Neural cell (in vitro differentiated cells): Measurements from ENCODE around the gene CNOT4. TPM values are rescaled to one million over a fixed set of nuclear protein-coding genes. Genes with fewer than 3 reads are reported as not detected.

ENCODE experiments used
- H2AFZ ChIP-seq: fragments of 200-600, 300-800 bp; sonication (generic), shearing (Covaris generic); 2 replicates; pipeline ENCODE4 v1.6.0; 2014; ENCODE audit warnings: low read depth, mild to moderate bottlenecking, antibody characterized with exemption, low read length, moderate library complexity
- H3F3A ChIP-seq: fragments of 200-600 bp; shearing (Covaris generic); 2 replicates; pipeline ENCODE4 v1.6.1; 2016; ENCODE audit warnings: mild to moderate bottlenecking, moderate library complexity, mixed read lengths, antibody characterized with exemption, low read length; ENCODE audit not compliant: insufficient read depth, poor library complexity, severe bottlenecking
- H3K27ac ChIP-seq: fragments of 200-600, 300-800 bp; sonication (generic), shearing (Covaris generic); 2 replicates; pipeline ENCODE4 v1.5.1; 2014; ENCODE audit warnings: mild to moderate bottlenecking, low read length, moderate library complexity
- H3K27me3 ChIP-seq: fragments of 300-800, 200-600 bp; sonication (generic), shearing (Covaris generic); 2 replicates; pipeline ENCODE4 v1.6.0; 2014; ENCODE audit warnings: mild to moderate bottlenecking, low read depth, low read length, moderate library complexity; ENCODE audit not compliant: insufficient read depth
- H3K36me3 ChIP-seq: fragments of 300-800, 200-600 bp; sonication (generic), shearing (Covaris generic); 2 replicates; pipeline ENCODE4 v1.5.1; 2014; ENCODE audit warnings: mild to moderate bottlenecking, antibody characterized with exemption, low read length, moderate library complexity; ENCODE audit not compliant: insufficient read depth
- H3K4me2 ChIP-seq: fragments of 300-800, 200-600 bp; sonication (generic), shearing (Covaris generic); 2 replicates; pipeline ENCODE4 v1.6.0; 2014; ENCODE audit warnings: mild to moderate bottlenecking, low read length
- H3K4me3 ChIP-seq: fragments of 300-800, 200-600 bp; sonication (generic), shearing (Covaris generic); 2 replicates; pipeline ENCODE4 v1.5.1; 2014; ENCODE audit warnings: mild to moderate bottlenecking, low read length, moderate library complexity
- H3K79me2 ChIP-seq: fragments of 200-600 bp; shearing (Covaris generic); replicated peaks from 2 replicates; pipeline ENCODE4 v1.6.0; 2014; ENCODE audit warnings: mild to moderate bottlenecking, low read length, moderate library complexity; ENCODE audit not compliant: insufficient read depth
- H3K9ac ChIP-seq: fragments of 300-800, 200-600 bp; sonication (generic), shearing (Covaris generic); 2 replicates; pipeline ENCODE4 v1.6.1; 2016; ENCODE audit warnings: mild to moderate bottlenecking, low read length, mixed read lengths
- H3K9me2 ChIP-seq: fragments of 200-600 bp; shearing (Covaris generic); 2 replicates; pipeline ENCODE4 v1.6.1; 2016; ENCODE audit warnings: mild to moderate bottlenecking, low read length, mixed read lengths; ENCODE audit not compliant: insufficient read depth
- H3K9me3 ChIP-seq: fragments of 200-600, 300-800 bp; sonication (generic), shearing (Covaris generic); 2 replicates; pipeline ENCODE4 v1.6.1; 2016; ENCODE audit warnings: mild to moderate bottlenecking, mixed run types, low read length, moderate library complexity, mixed read lengths
- H4K20me1 ChIP-seq: fragments of 200-600 bp; shearing (Covaris generic); 2 replicates; pipeline ENCODE4 v1.6.1; 2016; ENCODE audit warnings: mild to moderate bottlenecking, mixed run types; ENCODE audit not compliant: insufficient read depth
- EP300 ChIP-seq: fragments of 450-650 bp; conservative IDR thresholded peaks from 2 replicates; pipeline ENCODE4 v1.6.1; 2014; ENCODE audit warnings: antibody characterized with exemption, mild to moderate bottlenecking, moderate library complexity; ENCODE audit not compliant: poor library complexity, severe bottlenecking
- EZH2 ChIP-seq: fragments of 200-600, 300-800 bp; shearing (Covaris generic), sonication (generic); IDR thresholded peaks from 2 replicates; pipeline ENCODE4 v1.6.1; 2014; ENCODE audit warnings: antibody characterized with exemption, low read length, borderline replicate concordance, mild to moderate bottlenecking; ENCODE audit not compliant: insufficient read depth, poor library complexity, severe bottlenecking
- MXI1 ChIP-seq: fragments of 450-650 bp; conservative IDR thresholded peaks from 2 replicates; pipeline ENCODE4 v1.6.1; 2014; ENCODE audit warnings: antibody characterized with exemption, mild to moderate bottlenecking; ENCODE audit not compliant: poor library complexity, severe bottlenecking
- POLR2AphosphoS5 ChIP-seq: IDR thresholded peaks from 2 replicates; pipeline ENCODE4 v1.6.1; 2012
- RAD21 ChIP-seq: fragments of 450-650 bp; conservative IDR thresholded peaks from 2 replicates; pipeline ENCODE4 v1.6.1; 2014; ENCODE audit warnings: antibody characterized with exemption, mild to moderate bottlenecking, moderate library complexity
- REST ChIP-seq: IDR thresholded peaks from 2 replicates; pipeline ENCODE4 v1.6.1; 2012; ENCODE audit warnings: borderline replicate concordance
- SMC3 ChIP-seq: fragments of 450-650 bp; conservative IDR thresholded peaks from 2 replicates; pipeline ENCODE4 v1.6.1; 2014; ENCODE audit warnings: antibody characterized with exemption, mild to moderate bottlenecking, moderate library complexity; ENCODE audit not compliant: poor library complexity
- TAF1 ChIP-seq: IDR thresholded peaks from 2 replicates; pipeline ENCODE4 v1.6.1; 2012; ENCODE audit warnings: low read depth
- polyA plus RNA-seq: library from polyadenylated mRNA; depleted of rRNA; stranded (reverse); fragments of >200 nt; gene quantifications from 2 replicates; pipeline ENCODE4 v1.2.3, GENCODE V29; 2014
- TF ChIP-seq, protein P1 (sequence below): fragments of 450-650 bp; IDR thresholded peaks from 2 replicates; pipeline ENCODE4 v1.5.1; 2014; ENCODE audit warnings: antibody characterized with exemption, mild to moderate bottlenecking, moderate library complexity; ENCODE audit not compliant: poor library complexity, severe bottlenecking

The CNOT4 gene
- polyA plus RNA-seq, 1 donor from 2014 or later, result 6.4 TPM

DNA sequence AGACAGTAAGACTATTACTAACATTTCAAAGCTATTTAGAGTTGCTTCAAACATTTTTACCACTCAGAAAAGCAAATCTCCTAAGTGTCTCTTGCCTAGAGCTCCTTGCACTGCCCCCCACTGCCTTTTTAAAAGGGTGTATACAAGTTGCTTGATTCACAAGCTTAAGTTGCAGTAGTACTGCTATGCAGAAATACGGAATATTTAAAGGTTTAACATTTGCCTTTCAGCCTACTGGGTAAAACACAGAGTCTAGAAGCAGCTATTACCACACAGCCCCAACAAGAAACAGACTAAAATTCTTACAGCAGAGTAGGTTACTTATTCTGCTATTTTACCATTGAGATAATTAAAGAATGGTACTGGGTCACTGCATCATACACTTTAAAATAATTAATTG is 128.5 kb downstream of the CNOT4 start:
- TF ChIP-seq EZH2 (no peak), RAD21 (no peak), REST (no peak), SMC3 (no peak), POLR2AphosphoS5 (no peak), EP300 (no peak), TAF1 (no peak), MXI1 (no peak)
- TF ChIP-seq, protein P1, sequence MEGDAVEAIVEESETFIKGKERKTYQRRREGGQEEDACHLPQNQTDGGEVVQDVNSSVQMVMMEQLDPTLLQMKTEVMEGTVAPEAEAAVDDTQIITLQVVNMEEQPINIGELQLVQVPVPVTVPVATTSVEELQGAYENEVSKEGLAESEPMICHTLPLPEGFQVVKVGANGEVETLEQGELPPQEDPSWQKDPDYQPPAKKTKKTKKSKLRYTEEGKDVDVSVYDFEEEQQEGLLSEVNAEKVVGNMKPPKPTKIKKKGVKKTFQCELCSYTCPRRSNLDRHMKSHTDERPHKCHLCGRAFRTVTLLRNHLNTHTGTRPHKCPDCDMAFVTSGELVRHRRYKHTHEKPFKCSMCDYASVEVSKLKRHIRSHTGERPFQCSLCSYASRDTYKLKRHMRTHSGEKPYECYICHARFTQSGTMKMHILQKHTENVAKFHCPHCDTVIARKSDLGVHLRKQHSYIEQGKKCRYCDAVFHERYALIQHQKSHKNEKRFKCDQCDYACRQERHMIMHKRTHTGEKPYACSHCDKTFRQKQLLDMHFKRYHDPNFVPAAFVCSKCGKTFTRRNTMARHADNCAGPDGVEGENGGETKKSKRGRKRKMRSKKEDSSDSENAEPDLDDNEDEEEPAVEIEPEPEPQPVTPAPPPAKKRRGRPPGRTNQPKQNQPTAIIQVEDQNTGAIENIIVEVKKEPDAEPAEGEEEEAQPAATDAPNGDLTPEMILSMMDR, result no peak
- Histone ChIP-seq H3K4me3 (no peak overlapping the region), H3K27me3 (no peaks in the 10 kb centered on the region), H3K4me2 (no peak overlapping the region), H3K79me2 (no peaks in the 10 kb centered on the region), H3K27ac (no peak overlapping the region), H3K9ac (no peak overlapping the region), H3K36me3 (no peaks in the 10 kb centered on the region), H2AFZ (no peak overlapping the region), H3F3A (no peaks in the 10 kb centered on the region), H4K20me1 (no peaks in the 10 kb centered on the region), H3K9me3 (no peaks in the 10 kb centered on the region), H3K9me2 (no peaks in the 10 kb centered on the region)

DNA sequence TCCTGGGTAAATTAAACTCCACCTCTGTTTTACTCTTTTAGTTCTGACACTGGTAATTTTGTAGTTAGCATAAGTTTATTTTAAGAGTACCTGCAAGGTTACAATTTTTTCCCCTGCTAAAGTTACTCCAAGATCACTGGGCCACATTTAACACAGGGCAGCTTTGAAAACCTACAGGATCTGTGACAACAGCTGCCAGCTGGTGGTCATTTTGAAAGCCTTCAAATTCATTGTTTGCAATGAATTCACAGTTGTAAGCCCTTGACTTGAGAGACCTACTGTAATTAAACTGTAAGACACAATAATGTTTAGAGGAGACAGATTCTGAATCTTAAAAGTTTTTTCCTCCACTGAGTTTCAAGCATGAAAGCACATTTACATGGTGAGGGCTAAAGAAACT is 129.6 kb downstream of the CNOT4 start:
- H3K9ac ChIP-seq, result no peak overlapping the region
- no peaks in the 10 kb centered on the region for H3K36me3 ChIP-seq
- H3K27ac ChIP-seq, result no peak overlapping the region
- H3F3A ChIP-seq, result no peaks in the 10 kb centered on the region
- TF ChIP-seq TAF1 (no peak), EZH2 (no peak), REST (no peak), EP300 (no peak), SMC3 (no peak), RAD21 (no peak), POLR2AphosphoS5 (no peak), MXI1 (no peak)
- TF ChIP-seq, protein P1, result no peak
- no peak overlapping the region for H3K4me2 ChIP-seq
- no peaks in the 10 kb centered on the region for H3K9me2 ChIP-seq
- H3K27me3 ChIP-seq, result no peaks in the 10 kb centered on the region
- no peaks in the 10 kb centered on the region for H3K79me2 ChIP-seq
- no peak overlapping the region for H3K4me3 ChIP-seq
- no peak overlapping the region for H2AFZ ChIP-seq
- no peaks in the 10 kb centered on the region for H3K9me3 ChIP-seq
- no peaks in the 10 kb centered on the region for H4K20me1 ChIP-seq
